ENCODE data around the gene SLC49A4. TPM values are rescaled to one million over a fixed set of nuclear protein-coding genes. Genes with fewer than 3 reads are reported as not detected.

Gene SLC49A4
- total RNA-seq, 4 donors from 2014 or later = 9.7 to 26.9 (median 19.4) TPM

DNA sequence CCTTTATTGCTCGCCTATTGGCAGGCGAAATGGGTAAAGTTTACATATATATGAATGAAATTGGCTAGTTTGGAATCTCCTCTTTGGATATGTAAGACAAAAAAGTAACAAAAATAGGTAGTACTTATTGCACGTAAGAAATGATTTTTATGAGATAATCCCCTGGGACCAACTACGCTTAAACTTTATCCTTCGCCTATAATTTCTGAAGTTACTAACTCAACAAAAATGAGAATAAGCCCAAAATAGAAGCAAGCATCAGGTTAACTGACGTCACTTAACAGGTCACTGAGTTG lies 438 bp upstream of the SLC49A4 start:
- H3K4me1 ChIP-seq = no peaks in the 10 kb centered on the region
- peak overlapping the region; percentile 75 to 86 for H3K4me3 ChIP-seq
- TF ChIP-seq POLR2A (IDR thresholded peaks at IDR 0.05) = no peak
- no peak for TF ChIP-seq CTCF (IDR thresholded peaks at IDR 0.05)
- intact Hi-C loops (cut with DNase I; ENCODE audit: low total_unique reads) = no loop called here
- no peaks in the 10 kb centered on the region for H3K36me3 ChIP-seq
- no peaks in the 10 kb centered on the region for H3K27me3 ChIP-seq
- H3K9me3 ChIP-seq = no peaks in the 10 kb centered on the region
- H3K27ac ChIP-seq = peak overlapping the region; percentile 97 to 98
- no peak for DNase-seq

GRCh38 chr3:122795674-122796195 lies 866 bp downstream of the SLC49A4 start:
- Histone ChIP-seq H3K27ac (peak overlapping the region; percentile 97 to 98), H3K27me3 (no peaks in the 10 kb centered on the region), H3K4me3 (peak overlapping the region; percentile 75 to 86), H3K9me3 (no peaks in the 10 kb centered on the region), H3K4me1 (no peaks in the 10 kb centered on the region), H3K36me3 (no peaks in the 10 kb centered on the region)
- DNase-seq = no peak
- no peak for TF ChIP-seq POLR2A (IDR thresholded peaks at IDR 0.05)
- TF ChIP-seq CTCF (IDR thresholded peaks at IDR 0.05) = no peak
- intact Hi-C loops (cut with DNase I; ENCODE audit: low total_unique reads) = no loop called here

DNA sequence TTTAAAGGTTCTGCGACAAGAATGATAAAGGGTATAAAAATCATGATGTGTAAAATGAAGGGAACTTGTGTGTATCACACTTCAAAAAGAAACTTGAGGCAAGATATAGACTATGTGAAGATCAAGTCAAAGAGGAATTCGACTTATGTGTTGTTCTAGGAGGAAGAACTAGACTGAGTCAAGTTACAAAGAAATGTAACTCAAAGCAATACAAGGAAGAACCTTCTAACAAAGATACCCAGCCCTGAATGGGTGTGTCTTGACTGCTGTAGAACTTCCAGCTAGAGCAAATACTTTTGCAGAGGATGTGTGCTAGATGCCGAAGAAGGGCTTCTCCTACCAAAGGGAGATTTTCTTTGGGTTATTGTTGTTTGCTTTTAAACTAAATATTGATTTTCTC lies 2.4 kb downstream of the SLC49A4 start:
- Histone ChIP-seq H3K9me3 (no peaks in the 10 kb centered on the region), H3K27ac (no peak overlapping the region), H3K36me3 (no peaks in the 10 kb centered on the region), H3K4me1 (no peaks in the 10 kb centered on the region), H3K27me3 (no peaks in the 10 kb centered on the region), H3K4me3 (no peak overlapping the region)
- intact Hi-C loops (cut with DNase I; ENCODE audit: low total_unique reads) = no loop called here
- TF ChIP-seq CTCF (IDR thresholded peaks at IDR 0.05) (no peak), POLR2A (IDR thresholded peaks at IDR 0.05) (no peak)
- no peak for DNase-seq

GRCh38 chr3:122799322-122799721 lies 4.5 kb downstream of the SLC49A4 start:
- Histone ChIP-seq H3K9me3 (no peaks in the 10 kb centered on the region), H3K27ac (no peak overlapping the region), H3K4me1 (no peaks in the 10 kb centered on the region), H3K36me3 (no peaks in the 10 kb centered on the region), H3K4me3 (no peak overlapping the region), H3K27me3 (no peaks in the 10 kb centered on the region)
- intact Hi-C loops (cut with DNase I; ENCODE audit: low total_unique reads) = no loop called here
- no peak for DNase-seq
- no peak for TF ChIP-seq POLR2A (IDR thresholded peaks at IDR 0.05)
- TF ChIP-seq CTCF (IDR thresholded peaks at IDR 0.05) = no peak

DNA sequence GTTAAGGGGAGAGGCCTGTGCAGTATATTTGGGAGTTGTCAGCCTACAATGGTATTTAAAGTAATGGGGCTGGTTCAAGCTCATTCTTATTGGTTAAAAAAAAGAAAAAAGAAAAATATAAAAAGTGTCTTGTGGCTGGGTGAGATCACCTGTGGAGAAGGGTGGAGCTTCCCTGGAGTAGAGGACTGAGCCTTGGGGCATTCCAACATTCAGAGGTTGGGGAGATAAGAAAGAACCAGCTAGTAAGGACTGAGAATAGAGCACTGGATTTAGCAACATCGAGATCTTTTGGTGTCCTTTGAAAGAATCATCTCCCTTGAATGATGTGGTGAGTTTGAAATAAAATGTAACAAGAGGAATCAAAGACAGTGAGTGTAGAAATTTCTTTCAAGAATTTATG lies 5.2 kb downstream of the SLC49A4 start:
- Histone ChIP-seq H3K27ac (no peak overlapping the region), H3K4me1 (no peaks in the 10 kb centered on the region), H3K9me3 (no peaks in the 10 kb centered on the region), H3K36me3 (no peaks in the 10 kb centered on the region), H3K4me3 (no peak overlapping the region), H3K27me3 (no peaks in the 10 kb centered on the region)
- no peak for DNase-seq
- intact Hi-C loops (cut with DNase I; ENCODE audit: low total_unique reads) = no loop called here
- TF ChIP-seq CTCF (IDR thresholded peaks at IDR 0.05) (no peak), POLR2A (IDR thresholded peaks at IDR 0.05) (no peak)
